NCI-H2227 treated with DMSO at 0.1 percent for 48 hours (cell line): Measurements from ENCODE around the gene RBM4B.
A peak's percentile ranks its signal among the peaks of the same experiment; 100 is the strongest.
"Not testable (repeated sequence)": the region's sequence is repeated elsewhere in the genome, so short reads cannot be mapped to it uniquely, and the experiment has no call there.

Experiments used
- DNase-seq: peaks from one replicate; lab custom pipeline; 2025; lab: John Stamatoyannopoulos, UW

Gene RBM4B, protein sequence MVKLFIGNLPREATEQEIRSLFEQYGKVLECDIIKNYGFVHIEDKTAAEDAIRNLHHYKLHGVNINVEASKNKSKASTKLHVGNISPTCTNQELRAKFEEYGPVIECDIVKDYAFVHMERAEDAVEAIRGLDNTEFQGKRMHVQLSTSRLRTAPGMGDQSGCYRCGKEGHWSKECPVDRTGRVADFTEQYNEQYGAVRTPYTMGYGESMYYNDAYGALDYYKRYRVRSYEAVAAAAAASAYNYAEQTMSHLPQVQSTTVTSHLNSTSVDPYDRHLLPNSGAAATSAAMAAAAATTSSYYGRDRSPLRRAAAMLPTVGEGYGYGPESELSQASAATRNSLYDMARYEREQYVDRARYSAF

DNA sequence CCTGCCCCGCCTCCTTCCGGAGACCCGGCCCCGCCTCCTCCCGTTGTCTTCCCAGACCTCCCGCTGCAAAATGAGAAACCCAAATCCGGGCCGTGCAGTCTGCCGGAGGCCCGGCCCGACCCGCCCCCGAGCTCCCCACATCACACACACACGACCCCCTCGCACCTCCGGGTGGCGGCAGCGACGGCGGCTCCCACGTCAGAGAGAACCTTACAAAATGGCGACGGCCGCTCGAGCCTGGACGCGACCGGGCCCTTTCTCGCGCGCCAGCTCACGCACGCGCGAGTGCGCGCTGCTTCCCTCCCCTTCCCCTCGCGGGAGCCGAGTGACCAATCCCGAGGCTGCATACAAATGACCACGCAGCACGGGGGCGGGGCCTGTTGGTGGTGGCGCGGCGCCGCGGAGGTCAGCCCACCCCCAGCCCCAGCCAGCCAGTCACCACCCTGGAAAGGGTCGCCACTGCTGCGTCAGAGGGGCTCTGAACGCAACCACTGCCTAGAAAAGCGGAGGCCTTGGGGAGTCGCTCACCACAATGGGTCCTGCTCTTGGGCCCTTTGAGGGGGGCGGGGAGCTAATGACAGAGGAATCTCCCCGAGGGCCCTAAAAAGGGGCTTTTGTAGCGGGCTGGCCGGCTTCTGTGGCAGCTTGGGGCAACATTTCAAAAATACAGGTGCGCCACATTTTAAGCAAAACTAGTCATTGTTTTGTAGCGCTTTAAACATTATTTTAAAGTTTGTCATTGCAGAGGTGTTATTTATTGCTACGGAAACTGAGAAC, at the start of gene RBM4B:
Gene RBM4B (minus strand): TSS at position 289 of the 777 bp plus-strand sequence. CDS start 808 bp downstream, outside the sequence.
- DNase-seq = peak; percentile 95

DNA sequence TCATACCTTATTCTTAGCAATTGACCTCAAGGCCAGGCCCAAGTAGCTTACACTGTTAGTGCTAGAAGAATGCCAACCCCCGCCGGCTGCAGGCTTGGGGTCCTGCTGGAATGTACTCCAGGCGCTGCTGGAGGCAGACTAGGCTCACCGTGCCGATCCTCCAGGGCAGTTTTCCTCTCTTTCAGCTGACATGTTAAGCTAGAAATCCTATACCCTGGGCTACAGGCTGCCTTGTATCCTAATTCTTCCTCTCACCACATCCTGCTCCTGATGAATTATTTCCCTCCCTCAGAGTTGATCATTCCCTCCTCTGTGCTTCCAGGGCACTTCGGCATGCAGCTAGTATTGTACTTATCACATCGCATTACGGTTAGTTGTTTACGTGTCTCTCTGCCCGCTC, 48.0 kb upstream of the RBM4B start:
- DNase-seq = peak; percentile 29

DNA sequence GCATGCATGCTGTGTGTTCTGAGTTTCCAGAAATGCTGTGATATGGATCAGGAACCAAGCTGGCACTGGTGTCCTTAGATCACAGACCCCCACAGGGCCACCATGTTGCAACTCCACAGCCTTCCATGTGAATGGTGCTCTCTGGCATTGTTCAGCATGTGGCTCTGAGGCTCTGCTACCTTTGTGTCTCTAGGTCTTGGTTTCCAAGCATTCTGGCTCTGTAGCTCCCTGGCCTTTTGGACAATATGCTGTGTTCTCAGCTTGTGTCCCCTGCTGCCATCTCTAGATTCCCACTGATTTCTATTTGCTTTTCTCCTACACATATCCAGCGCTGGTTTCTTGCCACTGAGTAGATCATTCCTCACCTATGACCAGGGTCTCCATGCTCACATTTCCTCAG, 47.4 kb upstream of the RBM4B start:
- no peak for DNase-seq

DNA sequence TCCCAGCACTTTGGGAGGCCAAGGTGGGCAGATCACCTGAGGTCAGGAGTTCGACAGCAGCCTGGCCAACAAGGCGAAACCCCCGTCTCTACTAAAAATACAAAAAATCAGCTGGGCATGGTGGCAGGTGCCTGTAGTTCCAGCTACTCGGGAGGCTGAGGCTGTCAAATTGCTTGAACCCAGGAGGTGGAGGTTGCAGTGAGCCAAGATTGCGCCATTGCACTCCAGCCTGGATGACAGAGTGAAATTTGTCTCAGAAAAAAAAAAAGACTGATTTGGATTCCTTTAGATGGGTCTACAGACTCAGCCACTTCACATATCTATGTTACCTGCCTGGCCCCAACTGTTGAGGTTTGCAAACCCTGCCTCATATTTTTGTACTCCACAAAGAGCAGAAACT, 46.5 kb upstream of the RBM4B start:
- DNase-seq = not testable (repeated sequence)

DNA sequence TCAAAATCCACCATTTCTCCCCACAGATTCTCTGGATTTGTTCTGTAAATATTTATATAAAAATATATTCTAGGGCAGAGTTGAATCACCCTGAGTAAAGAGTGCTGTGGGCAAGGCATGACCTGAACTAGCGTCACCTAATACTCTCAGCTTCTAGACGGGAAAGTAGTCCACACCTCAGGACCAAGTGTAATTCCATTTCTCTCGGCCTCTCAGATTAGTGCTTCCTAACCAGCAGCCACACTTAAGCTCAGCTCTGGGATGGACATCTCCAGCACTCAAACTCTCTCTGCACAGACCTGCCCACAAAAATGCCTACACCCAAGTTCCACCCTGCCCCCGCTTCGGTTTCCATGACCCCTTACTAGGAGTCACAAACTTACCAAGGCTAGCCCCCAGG, 46.0 kb upstream of the RBM4B start:
- DNase-seq = no peak

DNA sequence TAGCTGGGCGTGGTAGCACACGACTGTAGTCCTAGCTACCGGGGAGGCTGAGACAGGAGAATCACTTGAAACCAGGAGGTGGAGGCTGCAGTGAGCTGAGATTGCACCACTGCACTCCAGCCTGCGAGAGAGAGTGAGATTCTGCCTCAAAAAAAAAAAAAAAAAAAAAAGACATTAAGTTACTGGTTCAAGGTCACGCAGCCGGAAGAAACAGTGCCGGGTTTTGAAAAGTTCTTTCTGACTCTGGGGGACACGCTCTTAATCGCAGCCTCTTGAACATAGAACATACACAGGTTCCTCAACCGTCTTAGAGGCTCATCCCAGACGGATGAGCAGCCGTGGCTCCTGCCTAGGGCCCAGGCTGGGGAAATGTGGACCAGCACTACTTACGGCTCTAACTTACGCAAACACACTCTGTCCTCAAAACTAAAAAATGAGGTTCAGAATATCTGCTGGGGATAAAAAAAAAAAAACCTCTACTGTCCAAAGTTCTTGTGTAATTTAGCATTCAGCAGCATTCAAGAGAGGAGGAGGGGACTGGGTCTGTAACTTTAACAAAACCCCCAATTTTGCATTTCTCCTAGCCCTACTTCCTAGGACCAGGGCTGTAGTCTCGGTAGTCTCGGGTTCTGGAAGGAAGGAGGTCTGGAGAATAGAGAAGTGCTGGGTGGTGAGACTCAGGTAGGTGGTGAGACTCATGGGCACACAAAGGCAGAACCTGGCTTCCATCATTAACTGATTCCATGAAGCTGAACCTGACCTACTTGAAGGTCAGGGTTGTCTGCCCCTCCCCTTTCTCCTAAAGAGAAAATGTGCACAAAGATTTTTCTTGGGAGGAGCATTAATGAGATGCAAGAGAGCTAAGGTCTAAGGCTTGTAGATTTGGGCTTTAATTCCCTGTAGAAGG, 45.3 kb upstream of the RBM4B start:
- DNase-seq = no peak

DNA sequence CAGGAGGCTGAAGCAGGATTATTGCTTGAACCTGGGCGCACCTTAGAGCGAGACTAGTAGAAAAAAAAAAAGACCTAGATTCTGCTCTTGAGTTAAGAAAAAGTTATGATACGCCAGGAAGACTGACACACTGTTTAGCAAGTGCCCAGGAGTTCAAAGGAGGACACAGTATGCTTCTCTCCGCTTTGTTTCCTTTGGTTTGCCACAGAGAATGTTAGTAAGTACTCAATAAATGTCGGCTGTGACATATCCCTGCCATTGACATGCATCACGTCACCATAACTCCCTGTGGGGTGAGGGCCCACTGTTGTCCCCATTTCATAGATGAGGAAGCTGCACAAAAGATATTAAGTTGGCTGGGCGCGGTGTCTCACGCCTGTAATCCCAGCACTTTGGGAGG, 44.3 kb upstream of the RBM4B start:
- no peak for DNase-seq

DNA sequence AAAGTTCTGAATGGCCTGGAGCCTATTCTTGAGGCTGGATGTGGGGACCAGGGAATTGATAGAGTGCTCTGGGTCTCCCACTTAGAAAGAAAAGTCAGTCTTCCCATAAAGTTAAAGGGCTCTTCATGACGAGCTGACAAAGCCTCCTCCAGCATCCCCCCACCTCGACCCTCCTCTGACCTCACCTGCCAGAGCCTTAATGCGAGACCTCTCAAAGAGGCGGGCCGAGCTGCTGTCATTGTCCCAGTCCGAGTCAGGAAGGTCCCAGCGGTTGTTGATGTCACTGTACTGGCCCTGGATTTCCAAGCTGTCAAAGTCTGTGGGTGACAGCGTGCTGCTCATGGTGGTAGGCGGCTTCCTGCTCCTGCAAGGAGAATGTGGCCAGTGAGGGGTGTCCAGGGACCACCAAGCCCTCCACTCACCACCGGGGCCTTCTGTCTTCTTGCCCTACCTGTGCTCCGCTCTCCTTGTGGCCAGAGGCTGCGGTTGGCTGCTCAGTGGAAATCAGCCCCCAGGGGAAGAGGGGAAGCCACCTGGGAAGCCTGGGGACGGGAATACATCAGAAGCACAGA, 43.3 kb upstream of the RBM4B start:
- no peak for DNase-seq

DNA sequence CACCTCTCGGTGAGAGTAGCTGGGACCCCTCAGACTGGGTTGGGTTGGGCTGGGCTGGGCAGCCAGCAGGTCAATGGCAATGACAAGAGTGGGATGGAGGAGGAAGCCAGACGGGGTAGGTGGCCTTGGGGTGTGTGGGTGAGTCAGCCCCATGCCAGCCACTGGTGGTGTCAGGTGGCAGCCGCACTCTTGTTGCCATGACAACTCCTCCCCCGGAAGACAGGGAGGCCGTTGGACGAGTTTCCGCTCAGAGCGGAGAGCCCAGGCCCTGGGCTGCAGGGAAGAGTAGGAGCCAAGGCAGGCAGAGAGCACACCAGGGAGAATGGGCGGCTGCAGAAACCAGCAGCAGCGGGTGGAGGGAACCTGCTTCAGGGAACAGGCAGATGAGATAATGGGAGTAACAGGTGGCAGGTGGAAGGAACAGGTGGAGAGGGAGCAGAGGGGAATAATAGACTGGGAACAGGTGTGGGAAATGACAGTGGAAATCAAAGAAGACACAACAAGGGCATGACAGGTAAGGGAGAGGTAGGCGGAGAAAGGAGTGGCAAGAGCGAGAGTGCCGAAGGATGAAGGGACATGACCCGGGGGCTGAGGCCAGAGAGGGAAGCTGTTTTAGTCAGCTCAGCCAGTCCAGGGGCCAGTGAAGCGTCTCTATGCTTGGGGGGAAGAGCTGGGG, 42.7 kb upstream of the RBM4B start:
- peak; percentile 44 for DNase-seq

DNA sequence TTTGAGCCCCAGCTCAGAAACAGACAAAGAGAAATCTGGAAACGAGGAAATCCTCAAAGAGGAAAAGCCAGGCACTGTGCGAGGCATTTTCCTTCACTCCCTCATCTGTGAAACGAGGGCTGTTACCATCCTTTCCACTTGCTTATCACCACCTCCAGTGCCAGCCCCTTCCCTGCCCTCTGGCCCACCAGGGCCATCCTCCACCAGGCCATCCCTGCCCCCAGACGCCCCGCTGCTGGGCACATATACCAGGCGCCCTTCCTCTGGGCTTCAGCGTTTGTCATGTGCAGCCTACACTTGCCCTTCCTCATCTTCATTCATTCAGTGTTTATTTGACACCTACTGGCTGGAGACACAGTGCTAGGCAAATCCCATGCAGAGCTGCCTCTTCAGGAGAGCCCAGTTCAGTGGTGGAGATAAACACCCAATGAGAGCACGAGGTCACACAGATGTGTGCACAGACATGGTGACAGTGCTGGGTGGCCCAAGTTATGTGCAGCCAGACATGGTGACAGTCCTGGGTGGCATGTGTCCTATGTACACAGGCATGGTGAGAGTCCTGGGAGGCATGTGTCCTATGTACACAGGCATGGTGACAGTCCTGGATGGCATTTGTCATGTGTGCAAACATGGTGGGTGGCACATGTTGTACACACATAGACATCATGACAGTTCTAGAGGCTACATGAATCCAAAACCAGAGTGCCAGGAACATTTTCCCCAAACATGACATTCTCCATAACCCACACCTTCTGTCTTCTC, 41.6 kb upstream of the RBM4B start:
- no peak for DNase-seq

DNA sequence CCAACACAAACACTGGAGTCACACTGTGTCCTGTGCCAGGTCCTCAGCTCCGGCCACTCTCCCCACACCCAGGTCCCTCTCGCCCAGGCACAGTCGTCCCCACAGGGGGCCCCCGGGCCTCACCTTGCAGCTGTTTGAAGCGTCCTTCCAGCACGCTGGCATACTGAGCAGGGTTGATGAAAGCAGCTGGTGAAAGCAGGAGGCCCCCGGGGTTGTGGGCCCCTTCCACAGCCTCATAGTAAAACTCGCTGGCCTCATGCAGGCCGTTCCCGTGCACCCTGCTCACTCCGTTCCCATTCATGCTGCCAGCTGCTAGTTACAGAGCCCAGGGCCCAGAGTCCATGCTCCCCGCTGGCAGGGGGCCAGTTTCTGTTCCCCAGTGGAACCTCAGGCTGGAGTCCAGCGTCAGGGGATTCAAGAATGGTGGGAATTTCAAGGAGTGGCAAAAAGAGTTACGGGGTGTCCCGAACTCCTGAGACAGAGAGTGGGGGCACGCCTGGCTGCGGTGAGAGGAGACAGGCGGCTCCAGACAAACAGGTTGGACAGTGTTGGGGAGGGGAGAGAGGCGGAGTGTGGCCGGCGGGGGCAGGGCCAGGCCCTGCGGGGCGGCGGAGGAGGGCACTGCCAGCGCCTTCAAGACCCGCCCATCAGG, 40.8 kb upstream of the RBM4B start:
- no peak for DNase-seq

DNA sequence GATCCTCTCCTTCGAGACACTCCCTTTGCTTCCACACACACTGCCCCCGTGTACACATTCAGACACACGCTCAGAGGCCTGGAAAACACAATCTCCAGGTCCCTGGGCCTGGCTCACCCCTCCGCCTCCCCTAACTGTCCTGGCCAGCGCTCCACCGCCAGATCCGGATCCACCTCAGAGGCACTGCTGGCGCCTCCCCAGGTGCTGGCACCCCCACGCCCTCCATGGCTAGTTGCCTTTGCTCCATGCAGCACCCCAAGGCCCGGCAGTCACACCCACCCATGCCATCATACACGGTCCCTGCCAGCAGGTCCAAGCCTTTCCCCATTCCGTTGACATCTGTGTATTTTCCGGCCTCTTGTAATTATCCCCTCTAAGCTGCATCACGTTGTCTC, 40.2 kb upstream of the RBM4B start:
- no peak for DNase-seq

DNA sequence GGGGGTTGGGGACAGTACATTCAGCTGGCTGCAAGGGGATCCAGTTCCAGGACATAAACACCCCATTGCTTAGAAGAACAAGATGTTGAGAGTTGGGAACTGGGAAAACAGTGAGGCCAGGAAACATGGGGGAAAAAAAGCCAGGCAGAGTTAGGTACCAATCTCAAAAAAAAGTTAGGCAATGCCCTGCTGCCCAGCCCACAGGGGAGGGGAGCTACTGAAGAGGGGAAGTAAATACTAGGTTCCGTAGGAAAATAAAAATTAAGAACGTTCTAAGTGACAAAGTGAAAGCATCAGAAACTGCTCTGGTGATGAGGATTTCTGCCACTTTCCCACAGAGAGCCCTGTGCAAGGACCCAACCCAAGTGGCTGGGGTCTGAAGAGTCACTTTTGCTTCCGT, 39.3 kb upstream of the RBM4B start:
- no peak for DNase-seq

DNA sequence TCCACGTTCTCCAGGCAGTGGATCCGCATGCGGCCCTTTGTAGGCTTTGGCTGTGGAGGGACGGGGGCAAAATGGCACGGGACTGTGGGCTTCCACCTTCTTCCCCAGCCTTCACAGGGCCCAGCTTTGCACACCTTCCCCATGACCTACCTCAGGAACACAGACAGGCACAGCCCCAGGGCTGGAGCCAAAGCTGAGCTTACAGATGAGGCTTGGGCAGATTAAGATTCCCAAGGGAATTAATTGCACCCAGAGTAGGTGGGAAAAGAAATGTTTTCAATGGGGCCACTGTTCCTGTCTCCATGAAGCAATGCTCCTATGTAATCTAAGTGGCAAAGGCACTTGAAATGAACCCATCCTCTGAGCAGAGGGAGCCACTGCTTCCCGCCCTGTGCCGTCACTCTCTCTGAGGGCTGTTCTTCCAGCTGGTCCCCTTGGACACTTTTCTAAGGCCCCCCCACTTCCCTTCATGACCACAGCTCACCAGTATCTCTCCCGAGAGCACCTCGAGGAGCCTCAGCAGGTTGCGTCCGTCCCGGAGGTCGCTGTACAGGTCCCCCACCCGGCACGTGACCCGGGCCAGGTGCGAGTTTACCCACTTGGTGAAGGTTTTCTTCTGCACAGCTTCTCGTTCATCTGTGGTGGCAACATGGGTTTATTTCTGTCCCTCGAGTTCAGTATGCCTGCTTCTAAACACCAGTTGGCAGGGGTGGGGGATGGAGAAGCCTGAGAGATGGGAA, 37.8 kb upstream of the RBM4B start:
- DNase-seq = no peak

DNA sequence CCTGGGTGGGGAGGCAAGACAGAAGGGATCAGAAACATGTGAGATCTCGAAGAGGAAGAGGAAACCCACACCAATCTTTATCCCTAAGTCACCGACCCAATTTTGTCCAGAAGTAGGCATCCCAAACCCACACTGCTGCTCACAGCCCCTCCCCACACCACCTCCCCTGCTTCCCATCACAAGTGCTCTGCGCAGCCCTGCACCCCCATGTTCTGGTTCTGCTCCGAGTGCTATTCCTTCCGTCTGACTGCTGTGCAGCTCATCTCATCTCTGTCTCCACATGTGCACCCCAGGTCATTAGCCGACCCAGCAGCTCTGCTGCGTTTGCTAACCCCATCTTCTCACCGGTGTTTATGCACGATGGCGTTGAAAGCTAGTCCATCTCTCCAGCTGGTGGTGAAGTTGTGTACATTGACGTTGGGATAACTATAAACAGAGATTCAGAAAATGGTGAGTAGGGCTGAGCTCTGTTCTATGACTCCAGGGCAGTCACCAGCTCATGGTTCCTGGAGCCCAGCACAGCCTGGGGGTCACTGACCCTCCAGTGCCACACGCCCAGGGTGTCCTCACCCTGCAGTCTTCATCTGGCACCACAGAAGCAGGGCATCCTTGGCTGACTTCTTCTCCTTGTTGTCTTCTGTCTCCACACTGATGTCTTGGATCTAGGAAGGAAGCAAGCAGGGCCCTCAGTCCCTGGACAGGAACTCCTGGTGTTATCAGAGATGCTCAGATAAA, 36.2 kb upstream of the RBM4B start:
- DNase-seq = no peak

DNA sequence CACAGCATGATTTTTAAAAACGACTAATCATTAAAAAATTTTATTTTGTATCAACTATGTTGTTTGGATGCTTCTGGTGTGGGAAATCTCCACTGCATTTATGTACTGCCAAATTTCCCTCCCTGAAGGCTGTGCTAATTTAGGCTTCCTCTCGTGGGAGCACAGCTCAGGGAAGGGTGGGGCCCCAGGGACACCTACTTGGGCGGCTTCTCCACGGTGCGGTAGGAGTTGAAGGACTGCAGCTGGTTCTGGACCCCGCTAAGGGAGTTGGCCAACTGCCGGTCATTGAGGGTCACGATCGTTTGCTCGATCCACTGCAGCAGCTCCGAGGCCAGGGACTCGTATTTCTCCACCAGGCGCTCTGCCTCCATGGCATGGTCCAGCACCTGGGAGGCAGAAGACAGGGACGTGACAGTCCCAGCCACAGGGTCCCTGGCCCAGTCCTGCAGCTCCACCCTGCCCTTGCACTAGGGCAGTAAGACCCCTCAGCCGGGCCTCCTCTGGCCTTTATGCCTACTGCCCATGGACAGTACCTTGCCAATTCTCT, 32.8 kb upstream of the RBM4B start:
- DNase-seq = no peak

DNA sequence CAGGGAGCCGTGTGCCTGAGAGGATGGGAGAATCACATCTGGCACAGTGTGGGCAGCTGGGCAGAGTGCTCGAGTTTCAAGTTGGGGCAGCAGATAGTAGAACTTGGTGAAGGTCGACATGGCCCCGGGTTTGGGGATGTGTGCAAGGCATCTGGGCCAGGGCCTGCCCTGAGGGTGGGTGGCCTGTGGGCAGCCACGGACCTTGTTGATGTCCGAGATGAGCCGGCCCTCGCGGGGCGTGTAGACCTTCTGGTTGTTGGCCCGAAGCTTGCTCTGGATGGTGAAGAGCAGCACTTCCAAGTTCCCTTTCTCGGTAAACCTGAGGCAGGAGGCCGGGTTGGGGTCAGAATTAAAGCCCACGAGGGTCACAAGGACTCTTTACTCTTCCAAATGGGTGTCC, 31.0 kb upstream of the RBM4B start:
- DNase-seq = no peak

DNA sequence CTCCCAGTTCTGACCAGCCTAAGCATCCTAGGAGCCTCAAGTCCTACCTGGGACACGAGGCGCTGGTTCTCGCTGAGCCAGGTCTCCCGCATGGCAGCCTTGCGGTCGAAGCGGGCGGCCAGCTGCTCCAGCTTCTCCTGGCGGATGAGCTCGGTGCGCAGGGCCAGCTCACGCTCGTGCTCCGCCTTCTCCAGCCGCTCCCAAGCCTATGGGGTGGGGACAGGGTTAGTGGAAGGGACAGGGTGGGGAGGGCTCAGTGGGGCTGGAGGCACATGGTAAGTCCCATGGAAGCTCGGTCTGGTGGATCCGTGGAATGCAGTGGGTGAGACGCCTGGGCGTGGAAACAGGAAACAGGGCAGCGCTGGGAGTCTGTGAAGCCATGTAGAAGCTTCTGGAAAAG, 30.4 kb upstream of the RBM4B start:
- DNase-seq = no peak

DNA sequence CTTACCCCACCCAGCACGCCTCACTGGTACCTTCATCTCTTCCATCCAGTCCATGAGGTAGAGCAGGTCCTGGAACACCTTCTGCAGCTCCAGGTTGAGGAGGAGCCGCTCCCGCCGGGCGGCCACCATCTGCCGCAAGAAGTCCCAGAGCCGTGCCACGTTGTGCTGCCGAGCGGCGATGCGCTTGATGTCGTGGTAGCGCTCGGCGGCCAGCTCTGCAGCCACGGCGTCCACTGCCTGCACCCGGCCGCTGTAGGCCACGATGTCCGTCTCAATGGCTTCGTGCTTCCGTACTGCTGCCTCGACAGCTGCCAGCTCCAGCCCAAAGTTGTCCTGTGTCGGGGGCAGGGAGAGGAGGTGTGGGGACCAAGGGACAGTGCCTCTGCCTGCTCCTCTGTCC, 29.8 kb upstream of the RBM4B start:
- no peak for DNase-seq
